ENCODE data around the gene WBP2NL.

DNA sequence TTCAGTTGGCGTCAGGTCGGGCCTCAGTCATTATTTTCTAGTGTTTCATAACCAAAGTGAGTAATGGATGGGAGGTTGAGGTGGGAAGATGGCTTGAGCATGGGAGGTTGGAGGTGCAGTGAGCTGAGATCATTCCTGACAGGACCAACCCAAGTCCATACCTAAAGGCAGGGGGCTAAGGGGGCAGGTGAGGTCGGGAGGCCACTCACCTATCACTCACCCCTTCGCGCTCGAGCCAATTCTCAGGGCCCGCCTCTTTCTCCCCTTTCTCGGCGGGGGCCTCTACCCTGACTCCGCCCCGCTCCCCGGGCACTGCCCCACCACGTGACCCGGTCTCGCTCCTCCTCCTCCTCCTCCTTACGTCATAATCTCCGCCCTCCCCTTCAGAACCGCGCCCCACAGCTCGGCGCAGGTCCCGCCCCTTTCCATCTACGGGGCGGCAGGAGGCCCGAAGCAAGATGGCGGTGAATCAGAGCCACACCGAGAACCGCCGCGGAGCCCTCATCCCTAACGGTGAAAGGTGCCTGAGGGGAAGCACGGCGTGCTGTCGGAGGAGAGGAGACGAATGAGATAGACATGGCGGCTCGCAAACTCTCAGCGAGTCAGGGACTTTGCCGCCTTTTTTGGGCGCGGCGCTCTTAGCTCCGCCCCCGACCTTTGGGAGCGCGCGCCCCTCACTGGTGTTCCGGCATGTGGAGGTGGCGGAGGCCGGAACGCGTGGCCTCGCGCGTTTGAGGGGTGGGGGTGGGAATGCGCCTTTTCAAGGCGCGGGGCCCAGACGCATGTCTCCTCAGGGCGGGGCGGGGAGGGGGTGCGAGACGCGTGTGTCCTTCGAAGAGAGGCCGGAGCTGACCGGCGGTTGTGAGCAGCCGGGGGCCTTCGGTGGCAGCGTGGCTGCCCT lies at the start of gene WBP2NL:
- TF ChIP-seq, protein P1, sequence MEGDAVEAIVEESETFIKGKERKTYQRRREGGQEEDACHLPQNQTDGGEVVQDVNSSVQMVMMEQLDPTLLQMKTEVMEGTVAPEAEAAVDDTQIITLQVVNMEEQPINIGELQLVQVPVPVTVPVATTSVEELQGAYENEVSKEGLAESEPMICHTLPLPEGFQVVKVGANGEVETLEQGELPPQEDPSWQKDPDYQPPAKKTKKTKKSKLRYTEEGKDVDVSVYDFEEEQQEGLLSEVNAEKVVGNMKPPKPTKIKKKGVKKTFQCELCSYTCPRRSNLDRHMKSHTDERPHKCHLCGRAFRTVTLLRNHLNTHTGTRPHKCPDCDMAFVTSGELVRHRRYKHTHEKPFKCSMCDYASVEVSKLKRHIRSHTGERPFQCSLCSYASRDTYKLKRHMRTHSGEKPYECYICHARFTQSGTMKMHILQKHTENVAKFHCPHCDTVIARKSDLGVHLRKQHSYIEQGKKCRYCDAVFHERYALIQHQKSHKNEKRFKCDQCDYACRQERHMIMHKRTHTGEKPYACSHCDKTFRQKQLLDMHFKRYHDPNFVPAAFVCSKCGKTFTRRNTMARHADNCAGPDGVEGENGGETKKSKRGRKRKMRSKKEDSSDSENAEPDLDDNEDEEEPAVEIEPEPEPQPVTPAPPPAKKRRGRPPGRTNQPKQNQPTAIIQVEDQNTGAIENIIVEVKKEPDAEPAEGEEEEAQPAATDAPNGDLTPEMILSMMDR (conservative IDR thresholded peaks at IDR 0.05) = no peak
- TF ChIP-seq ZFX (IDR thresholded peaks at IDR 0.05) = no peak
